HG03354 (cell line): ENCODE measurements around the gene PDE6H.

ENCODE experiments used
- ATAC-seq: cut with Tn5 transposase; IDR thresholded peaks from one replicate; pipeline ENCODE4 v1.9.1; 2021; ENCODE audit warnings: mild to moderate bottlenecking; ENCODE audit not compliant: unreplicated experiment, poor library complexity, severe bottlenecking

The PDE6H gene

GRCh38 chr12:14972816-14973215, at the start of gene PDE6H:
Gene PDE6H (plus strand): TSS chr12:14973042. CDS start chr12:14978013, 4,971 bp downstream.
- ATAC-seq: no peak

DNA sequence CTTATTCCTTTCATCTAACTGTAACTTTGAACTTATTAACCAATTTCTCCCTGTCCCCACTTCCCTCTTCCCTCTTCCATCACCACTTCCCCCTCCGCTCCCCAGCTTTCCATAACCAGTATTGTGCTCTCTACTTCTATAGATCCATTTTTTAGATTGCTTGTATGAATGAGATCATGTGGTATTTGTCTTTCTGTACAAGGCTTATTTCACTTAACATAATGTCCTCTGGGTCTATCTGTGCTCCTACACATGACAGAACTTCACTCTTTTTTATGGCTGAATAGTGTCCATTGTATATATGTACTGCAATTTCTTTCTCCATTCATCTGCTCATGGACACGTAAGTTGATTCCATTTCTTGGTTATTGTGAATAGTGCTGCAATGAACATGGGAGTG, 48.9 kb upstream of the PDE6H start:
- no peak for ATAC-seq

GRCh38 chr12:14924541-14924940, 48.3 kb upstream of the PDE6H start:
- ATAC-seq: no peak

- ATAC-seq: no peak
Measured at GRCh38 chr12:14927267-14927666, 45.6 kb upstream of the PDE6H start.

DNA sequence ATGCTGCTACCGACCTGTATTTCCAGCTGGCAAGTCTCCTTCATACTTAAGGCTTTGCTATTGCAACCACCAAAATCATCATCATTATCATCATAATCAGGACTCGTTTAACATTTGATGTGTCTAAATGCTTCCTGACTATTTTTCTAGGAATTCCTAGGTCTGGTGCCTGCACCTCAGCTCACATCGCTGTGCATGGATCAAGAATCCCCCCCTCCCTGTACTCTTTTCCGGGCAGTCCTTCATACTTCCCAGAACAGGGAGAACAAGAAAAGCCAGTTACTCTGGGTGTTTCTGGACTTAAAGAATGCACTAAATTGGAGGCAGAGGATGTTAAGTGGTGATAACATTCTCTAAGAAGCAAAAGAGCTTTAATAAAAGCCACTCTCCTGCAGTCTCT, 43.9 kb upstream of the PDE6H start:
- no peak for ATAC-seq

- ATAC-seq: no peak
Measured at GRCh38 chr12:14930299-14930698, 42.5 kb upstream of the PDE6H start.

DNA sequence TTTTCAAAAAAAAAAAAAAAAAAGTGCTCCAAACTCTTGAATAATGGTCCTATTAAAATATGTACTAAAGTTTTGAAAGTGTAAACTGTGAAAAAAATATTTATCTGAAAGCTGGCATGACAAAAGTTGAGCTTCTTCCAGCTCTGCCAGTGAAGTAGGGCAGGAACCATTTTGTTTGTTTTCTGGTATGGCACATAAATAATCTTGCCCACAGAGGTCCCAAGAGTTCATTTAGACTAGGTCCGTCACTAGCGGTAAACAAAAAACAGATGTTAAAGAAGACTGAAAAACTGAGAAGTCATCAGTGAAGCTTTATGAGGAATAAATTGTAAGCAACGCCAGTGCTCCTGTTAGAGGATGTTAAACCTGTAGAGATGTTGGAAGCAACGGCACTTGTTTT, 41.5 kb upstream of the PDE6H start:
- no peak for ATAC-seq

GRCh38 chr12:14931791-14932560, 40.9 kb upstream of the PDE6H start:
- ATAC-seq: no peak

GRCh38 chr12:14934511-14934910, 38.3 kb upstream of the PDE6H start:
- no peak for ATAC-seq

DNA sequence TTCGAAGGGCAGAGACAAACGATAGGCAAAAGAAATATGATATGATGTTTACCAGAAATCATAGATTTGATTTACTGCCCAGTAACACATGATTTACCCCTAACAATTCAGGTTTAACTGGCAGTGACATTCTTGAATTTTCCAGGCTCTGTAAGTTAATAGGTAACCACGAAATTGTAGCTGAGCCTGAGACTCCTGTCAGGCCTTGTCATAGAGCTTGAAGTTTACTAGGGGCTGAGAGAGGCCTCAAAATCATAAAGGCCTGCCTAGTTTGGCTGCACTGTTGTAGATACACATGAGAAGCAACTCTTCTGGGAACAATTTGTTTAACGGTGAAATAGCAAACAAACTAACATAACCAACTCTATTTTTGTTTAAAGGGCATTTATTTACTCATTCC, 37.8 kb upstream of the PDE6H start:
- ATAC-seq: no peak

DNA sequence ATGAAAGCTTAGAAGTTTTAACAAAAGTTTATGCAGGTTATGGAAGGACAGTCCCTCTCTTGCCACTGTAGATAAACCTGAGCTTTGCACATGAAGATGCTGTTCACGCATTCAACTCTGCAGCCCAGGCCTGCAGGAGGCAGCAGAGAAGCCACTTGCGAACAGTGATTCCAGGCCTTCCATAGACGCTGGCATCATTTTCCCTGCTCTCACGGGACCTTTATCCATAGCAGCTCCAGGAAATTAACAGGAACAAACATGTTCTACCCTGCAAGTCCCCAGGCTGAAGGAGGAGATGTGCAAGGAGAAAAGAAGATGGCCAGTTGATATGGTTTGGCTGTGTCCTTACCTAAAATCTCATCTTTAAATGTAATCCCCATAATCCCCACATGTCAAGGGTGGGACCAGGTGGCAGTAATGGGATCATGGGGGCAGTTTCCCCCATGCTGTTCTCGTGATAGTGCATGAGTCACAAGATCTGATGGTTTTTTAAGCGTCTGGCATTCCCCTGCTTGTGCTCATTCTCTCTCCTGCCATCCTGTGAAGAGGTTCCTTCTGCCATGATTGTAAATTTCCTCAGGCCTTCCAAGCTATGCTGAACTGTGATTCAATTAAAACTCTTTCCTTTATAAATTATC, 36.5 kb upstream of the PDE6H start:
- ATAC-seq: no peak

DNA sequence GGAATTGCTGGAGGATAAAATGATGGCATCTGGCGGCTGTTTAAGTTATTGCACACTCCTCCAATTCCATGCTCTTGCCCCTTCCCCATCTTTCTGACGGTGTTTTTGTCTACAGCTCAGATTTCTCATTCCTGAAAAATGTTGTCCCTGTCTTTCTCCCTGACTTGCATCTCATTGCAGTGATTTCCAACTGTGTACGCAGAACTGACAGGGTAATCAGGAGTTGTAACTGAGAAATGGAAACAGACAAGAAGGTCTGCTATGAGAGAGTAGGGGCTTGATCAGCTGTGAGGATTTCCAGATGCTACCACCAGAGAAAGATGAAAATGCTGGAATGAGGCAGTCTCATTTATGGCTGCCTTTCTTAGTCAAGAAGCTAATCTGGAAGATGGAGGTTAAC, 35.8 kb upstream of the PDE6H start:
- ATAC-seq: no peak

- ATAC-seq: peak; percentile 52
Measured at GRCh38 chr12:14937689-14938088, 35.2 kb upstream of the PDE6H start.

DNA sequence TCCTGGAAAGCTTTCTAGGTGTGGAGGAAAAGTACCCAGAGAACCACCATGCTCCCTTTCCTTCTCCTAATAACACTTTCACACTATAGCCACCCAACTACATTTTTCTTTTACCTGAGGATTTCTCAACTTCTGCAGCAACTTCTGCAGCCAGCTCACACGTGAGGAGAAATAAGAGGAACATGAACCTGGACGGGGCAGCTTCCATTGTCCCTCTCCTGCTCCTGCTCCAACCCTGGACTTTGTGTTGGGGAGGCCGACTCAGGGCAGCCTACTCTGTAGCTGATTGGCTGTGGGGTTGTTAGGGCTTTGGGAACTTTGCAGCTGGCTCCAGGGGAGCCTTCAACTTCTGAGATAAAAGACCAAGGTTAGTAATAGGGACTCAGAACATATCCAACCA, 34.5 kb upstream of the PDE6H start, which contains the start of gene ERP27:
Gene ERP27, minus strand, starts transcription at position 237 of the 400 bp plus-strand sequence. Its CDS starts 29 bp downstream, at position 208.
- no peak for ATAC-seq

DNA sequence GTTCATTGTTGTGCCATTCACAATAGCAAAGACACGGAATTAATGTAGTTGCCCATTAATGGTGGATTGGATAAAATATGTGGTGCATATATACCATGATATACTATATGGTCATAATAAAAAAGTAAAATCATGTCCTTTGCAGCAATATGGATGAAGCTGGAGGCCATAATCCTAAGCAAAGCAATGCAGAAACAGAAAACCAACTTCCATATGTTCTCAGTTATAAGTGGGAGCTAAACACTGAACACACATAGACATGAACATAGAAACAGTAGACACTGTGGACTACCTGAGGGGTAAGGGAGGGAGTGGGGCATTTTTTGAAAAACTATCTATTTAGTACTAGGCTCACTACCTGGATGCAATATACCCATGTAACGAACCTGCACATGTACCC, 31.5 kb upstream of the PDE6H start:
- ATAC-seq: no peak

DNA sequence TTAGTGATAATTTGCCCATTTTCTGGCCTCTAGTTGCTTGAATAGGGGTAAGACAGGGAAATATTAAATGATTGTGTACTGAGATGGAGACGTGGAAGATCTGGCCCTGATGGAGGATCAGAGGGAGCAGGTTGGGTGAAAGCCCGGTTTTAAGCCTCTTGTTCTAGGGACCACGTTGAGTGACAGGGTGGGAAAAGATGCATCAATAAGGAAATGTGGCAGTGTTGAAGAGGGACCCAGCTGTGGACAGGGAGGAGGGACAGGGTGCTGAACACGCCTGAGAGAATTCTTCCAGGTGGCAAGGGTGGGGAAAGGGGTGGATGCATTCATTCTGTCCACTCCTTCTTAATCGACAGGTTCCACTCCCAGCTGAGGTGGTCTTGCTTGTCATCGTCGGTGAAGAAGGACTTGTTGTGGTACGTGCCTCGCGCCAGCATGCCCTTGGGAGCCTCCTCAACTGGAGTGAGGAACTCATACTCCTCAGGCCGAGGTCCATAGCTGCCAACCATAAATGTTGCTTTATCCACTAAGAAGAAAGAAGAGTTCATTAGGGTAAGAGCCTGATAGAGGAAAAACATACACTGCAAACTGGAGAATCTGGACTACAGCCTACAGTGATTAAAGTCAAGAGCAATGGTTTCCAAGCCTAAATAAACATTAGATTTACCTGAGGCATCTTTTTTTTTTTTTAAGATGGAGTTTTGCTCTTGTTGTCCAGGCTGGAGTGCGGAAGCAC, 30.5 kb upstream of the PDE6H start:
- no peak for ATAC-seq

DNA sequence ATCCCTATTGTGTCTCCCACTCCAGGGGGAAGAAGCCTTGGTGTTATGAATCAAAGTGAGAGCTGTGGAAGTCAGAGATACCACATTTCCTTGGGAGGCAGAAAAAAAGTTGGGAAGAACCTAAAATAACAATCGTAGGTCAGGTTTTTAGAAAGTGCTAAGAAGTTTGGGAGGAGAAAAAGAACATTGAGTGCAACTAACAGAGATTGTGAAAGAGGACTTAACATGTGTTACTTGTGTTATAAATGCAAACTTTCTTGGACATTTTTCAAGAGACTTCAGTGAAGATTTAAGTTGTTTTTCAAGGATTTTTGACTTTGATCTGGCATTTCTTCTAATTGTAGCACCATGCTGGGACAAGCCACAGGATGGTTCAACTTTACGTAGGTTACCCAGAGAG, 26.7 kb upstream of the PDE6H start:
- ATAC-seq: no peak

DNA sequence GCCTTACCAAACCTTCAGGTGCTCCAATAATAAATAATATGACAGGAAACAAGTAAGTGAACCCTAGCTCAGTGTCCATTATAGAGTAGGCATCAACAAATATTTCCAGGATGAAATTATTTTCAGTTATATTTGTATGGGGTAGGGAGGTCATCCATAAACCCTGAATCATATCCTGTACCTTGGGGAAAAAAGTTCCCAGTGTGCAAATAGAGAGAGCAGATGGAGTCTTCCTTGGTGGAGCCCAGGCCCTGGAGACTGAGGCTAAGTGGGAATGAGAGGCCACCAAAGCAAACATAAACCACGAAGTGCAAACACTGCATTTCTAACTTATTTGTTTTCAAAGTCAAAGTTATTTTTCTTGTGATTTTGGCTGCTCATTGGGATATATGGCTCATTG, 26.0 kb upstream of the PDE6H start:
- ATAC-seq: no peak

GRCh38 chr12:14948672-14949071, 24.2 kb upstream of the PDE6H start:
- ATAC-seq: peak; percentile 90

- no peak for ATAC-seq
Measured at GRCh38 chr12:14949631-14950030, 23.2 kb upstream of the PDE6H start.

DNA sequence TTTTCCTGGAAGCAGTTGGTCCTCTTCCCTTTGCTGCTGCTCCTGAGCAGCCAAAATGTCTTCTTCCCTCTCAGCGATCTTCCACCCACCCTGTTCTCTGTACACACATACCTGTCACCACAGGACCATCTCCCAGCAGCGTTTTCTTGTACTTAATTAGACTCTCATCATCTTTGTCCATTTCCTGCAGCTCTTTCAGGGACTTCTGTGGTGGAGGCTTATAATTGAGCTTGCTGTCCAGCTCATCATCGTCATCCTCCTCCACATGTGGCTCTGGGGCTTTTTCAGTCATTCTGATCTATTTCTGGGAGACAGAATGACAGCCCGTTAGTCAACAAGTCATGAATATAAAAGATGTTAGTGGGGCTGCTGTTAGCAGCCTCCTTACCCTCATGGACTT, 22.4 kb upstream of the PDE6H start:
- ATAC-seq: no peak
